GM12891 (cell line): ENCODE results near the gene GRM7.

Source experiments
- PAX5 ChIP-seq: IDR thresholded peaks from 2 replicates; pipeline ENCODE4 v1.6.1; 2011; ENCODE audit warnings: low read length, moderate library complexity, mild to moderate bottlenecking; ENCODE audit not compliant: insufficient read depth, severe bottlenecking
- POLR2A ChIP-seq: IDR thresholded peaks from 2 replicates; pipeline ENCODE4 v1.6.1; 2011; ENCODE audit warnings: low read depth, low read length, control low read depth
- POLR2AphosphoS5 ChIP-seq: IDR thresholded peaks from 2 replicates; pipeline ENCODE4 v1.6.1; 2011; ENCODE audit warnings: low read depth, low read length, control low read depth
- SPI1 ChIP-seq: IDR thresholded peaks from 2 replicates; pipeline ENCODE4 v1.6.1; 2011; ENCODE audit warnings: low read depth, low read length, control low read depth

GRCh38 chr3:7728566-7729519 lies 867.9 kb downstream of the GRM7 start:
- TF ChIP-seq POLR2AphosphoS5 (no peak), POLR2A (no peak), PAX5 (no peak), SPI1 (no peak)
